HepG2 (cell line): ENCODE data around the gene EGFR. TPM values are rescaled to one million over a fixed set of nuclear protein-coding genes. Genes with fewer than 3 reads are reported as not detected.

ENCODE experiments used
- ATAC-seq: fragments of 200-7000 bp; cut with Tn5 transposase; 3 replicates; pipeline ENCODE4 v1.9.1; 2020; ENCODE audit warnings: mild to moderate bottlenecking, moderate library complexity
- BruUV-seq: library from RNA; stranded (reverse); fragments of 400-500 nt; replicated peaks from 2 replicates; lab custom pipeline; 2021; lab: Mats Ljungman, UMichigan
- CTCF ChIA-PET: fragments of 300-600 bp; formaldehyde crosslinking; extraction: SDS; loops from one replicate; lab custom pipeline; 2021; ENCODE audit warnings: low total read pairs, inconsistent platforms, low intra/inter-chr PET ratio; lab: Yijun Ruan, JAX
- POLR2A ChIA-PET: fragments of 350-600 bp; sonication (Branson Sonifier 250); formaldehyde crosslinking; loops from one replicate; lab custom pipeline; 2020; ENCODE audit warnings: antibody characterized with exemption, inconsistent platforms; lab: Yijun Ruan, JAX
- DNase-seq: peaks from one replicate; pipeline ENCODE4 v3.0.0-alpha.2; 2015; ENCODE audit warnings: low spot score
- FAIRE-seq: peaks from 3 replicates; lab custom pipeline; 2011; peaks lifted over from hg19 to GRCh38; lab: Jason Lieb, UNC
- H2AFZ ChIP-seq: one replicate; pipeline ENCODE4 v1.6.1; 2011; ENCODE audit warnings: low read length, inconsistent platforms
- H3K27ac ChIP-seq: fragments of 300-600 bp; 3 replicates; pipeline ENCODE4 v1.8.0; 2011; ENCODE audit warnings: mixed run types, mild to moderate bottlenecking, mixed read lengths, low read length, inconsistent platforms; ENCODE audit not compliant: insufficient read depth; ENCODE audit errors: extremely low read length
- H3K27me3 ChIP-seq, 2 experiments: fragments of 200-600 bp in 1 of 2; 2 replicates in 1 of 2; 3 replicates in 1 of 2; pipeline versions ENCODE4 v1.6.0 to v1.8.0; 2011; ENCODE audit warnings: low read length in 2 of 2, mild to moderate bottlenecking in 2 of 2, moderate library complexity in 2 of 2, inconsistent platforms in 1 of 2; ENCODE audit not compliant: insufficient read depth in 2 of 2, control insufficient read depth in 1 of 2
- H3K36me3 ChIP-seq, 2 experiments: fragments of 200-600 bp in 1 of 2; replicated peaks in 1 of 2; 2 replicates in 1 of 2; 3 replicates in 1 of 2; pipeline versions ENCODE4 v1.5.1 to v1.8.0; 2011; ENCODE audit warnings: low read length in 2 of 2, inconsistent platforms in 1 of 2; ENCODE audit not compliant: insufficient read depth in 2 of 2, control insufficient read depth in 1 of 2
- H3K4me1 ChIP-seq: 2 replicates; pipeline ENCODE4 v1.5.1; 2012; ENCODE audit warnings: low read length, inconsistent platforms; ENCODE audit not compliant: insufficient read depth
- H3K4me2 ChIP-seq: 2 replicates; pipeline ENCODE4 v1.6.0; 2011; ENCODE audit warnings: low read depth, low read length, inconsistent platforms
- H3K4me3 ChIP-seq, 3 experiments: fragments of 200-600 bp in 1 of 3; sonication (generic), shearing (Covaris generic) in 1 of 3; replicated peaks in 1 of 3; 2 replicates each; pipeline ENCODE4 v1.5.1; 2011 to 2016; ENCODE audit warnings: low read length in 3 of 3, inconsistent platforms in 2 of 3, low read depth in 2 of 3, mild to moderate bottlenecking in 2 of 3, control low read depth in 1 of 3, mixed read lengths in 1 of 3; ENCODE audit not compliant: insufficient read depth in 1 of 3
- H3K79me2 ChIP-seq: one replicate; pipeline ENCODE4 v1.6.1; 2011; ENCODE audit warnings: low read length, inconsistent platforms; ENCODE audit not compliant: insufficient read depth
- H3K9ac ChIP-seq: 2 replicates; pipeline ENCODE4 v1.6.0; 2011; ENCODE audit warnings: mild to moderate bottlenecking, low read depth, low read length, inconsistent platforms; ENCODE audit not compliant: insufficient read depth
- H3K9me3 ChIP-seq: 2 replicates; pipeline ENCODE4 v1.5.1; 2012; ENCODE audit warnings: mild to moderate bottlenecking, low read length
- H4K20me1 ChIP-seq: 2 replicates; pipeline ENCODE4 v1.6.0; 2011; ENCODE audit warnings: inconsistent platforms, mild to moderate bottlenecking, low read length, moderate library complexity; ENCODE audit not compliant: insufficient read depth
- IRX3 ChIP-seq: sonication (generic); formaldehyde crosslinking; IDR thresholded peaks from 2 replicates; pipeline ENCODE4 v1.8.1; 2023; ENCODE audit warnings: mild to moderate bottlenecking, low read depth, missing genetic modification reagents, borderline replicate concordance
- JARID2 ChIP-seq: sonication (generic); formaldehyde crosslinking; IDR thresholded peaks from 2 replicates; pipeline ENCODE4 v1.8.1; 2023; ENCODE audit warnings: missing genetic modification reagents, inconsistent platforms; ENCODE audit not compliant: insufficient replicate concordance
- POLR2G ChIP-seq: fragments of 200-400 bp; formaldehyde crosslinking; IDR thresholded peaks from 2 replicates; pipeline ENCODE4 v1.6.1; 2018; ENCODE audit warnings: mild to moderate bottlenecking, low read depth, low read length, moderate library complexity
- TCF7 ChIP-seq: sonication (generic); IDR thresholded peaks from 2 replicates; pipeline ENCODE4 v1.6.1; 2016; ENCODE audit warnings: antibody characterized with exemption, low read depth
- ZKSCAN1 ChIP-seq: fragments of 150-350 bp; IDR thresholded peaks from 2 replicates; pipeline ENCODE4 v1.6.1; 2014; ENCODE audit warnings: low read length
- ZNF207 ChIP-seq: fragments of 450-650 bp; IDR thresholded peaks from 2 replicates; pipeline ENCODE4 v1.6.1; 2016; ENCODE audit warnings: antibody characterized with exemption, borderline replicate concordance
- ZNF550 ChIP-seq: sonication (generic); formaldehyde crosslinking; IDR thresholded peaks from 2 replicates; pipeline ENCODE4 v1.4.0; 2020; ENCODE audit warnings: mild to moderate bottlenecking, missing genetic modification reagents, borderline replicate concordance
- ZNF660 ChIP-seq: sonication (generic); formaldehyde crosslinking; IDR thresholded peaks from 2 replicates; pipeline ENCODE4 v1.5.1; 2020; ENCODE audit warnings: mild to moderate bottlenecking, low read depth, missing genetic modification reagents, borderline replicate concordance
- ZNF816 ChIP-seq: sonication (generic); formaldehyde crosslinking; IDR thresholded peaks from 2 replicates; pipeline ENCODE4 v1.8.0; 2022; ENCODE audit warnings: missing genetic modification reagents, mild to moderate bottlenecking, borderline replicate concordance
- WGBS: methylation state at CpG from one replicate; pipeline ENCODE4 v1.1.6; 2017; ENCODE audit warnings: low lambda C conversion rate; 5-methylcytosine and 5-hydroxymethylcytosine counted together
- in situ Hi-C: cut with HindIII; loops from 2 replicates; pipeline ENCODE4 v1.10.0; 2017; ENCODE audit warnings: low pct_unique_long_range_greater_than_20kb; ENCODE audit not compliant: extremely low pct_ligation_motif_present
- intact Hi-C: fragments of 100-400 bp; cut with micrococcal nuclease; formaldehyde crosslinking; loops from one replicate; pipeline ENCODE4 v1.10.0; 2022; ENCODE audit not compliant: unreplicated experiment
- polyA plus RNA-seq, 8 experiments: library from polyadenylated mRNA; depleted of rRNA in 3 of 8; stranded (reverse) in 7 of 8; unstranded in 1 of 8; fragments of >200 nt; fragmentation: Illumina TruSeq in 4 of 8; extraction: Trizol in 4 of 8; gene quantifications; 2 replicates each; pipeline versions ENCODE4 v1.2.1 to v1.2.3, GENCODE V29; 2011 to 2016; ENCODE audit warnings: low read depth in 4 of 8, missing spikeins in 1 of 8, mixed read lengths in 1 of 8; ENCODE audit not compliant: insufficient read depth in 1 of 8
- total RNA-seq, 5 experiments: library from RNA; depleted of rRNA; stranded (reverse); fragments of >200 nt; fragmentation: Illumina TruSeq; extraction: Trizol; gene quantifications; 2 replicates each; pipeline ENCODE4 v1.2.3, GENCODE V29; 2016; ENCODE audit warnings: low read depth in 1 of 5
- TF ChIP-seq, protein P1 (sequence below): sonication (generic); formaldehyde crosslinking; IDR thresholded peaks from 2 replicates; pipeline ENCODE4 v1.4.0; 2020; ENCODE audit warnings: missing genetic modification reagents, borderline replicate concordance
- TF ChIP-seq, protein P2 (sequence below), 2 experiments: sonication (generic) in 1 of 2; formaldehyde crosslinking in 1 of 2; IDR thresholded peaks; 2 replicates each; pipeline versions ENCODE4 v1.5.1 to v1.6.1; 2011 to 2020; ENCODE audit warnings: borderline replicate concordance in 1 of 2, low read depth in 1 of 2, low read length in 1 of 2, mild to moderate bottlenecking in 1 of 2, missing genetic modification reagents in 1 of 2, moderate library complexity in 1 of 2

The EGFR gene
- total and polyA plus RNA-seq, 2 of the 13 experiments (the other 11 are each of a cell fraction or from before 2014, with no cell fraction given): 7.0 to 10.0 TPM

DNA sequence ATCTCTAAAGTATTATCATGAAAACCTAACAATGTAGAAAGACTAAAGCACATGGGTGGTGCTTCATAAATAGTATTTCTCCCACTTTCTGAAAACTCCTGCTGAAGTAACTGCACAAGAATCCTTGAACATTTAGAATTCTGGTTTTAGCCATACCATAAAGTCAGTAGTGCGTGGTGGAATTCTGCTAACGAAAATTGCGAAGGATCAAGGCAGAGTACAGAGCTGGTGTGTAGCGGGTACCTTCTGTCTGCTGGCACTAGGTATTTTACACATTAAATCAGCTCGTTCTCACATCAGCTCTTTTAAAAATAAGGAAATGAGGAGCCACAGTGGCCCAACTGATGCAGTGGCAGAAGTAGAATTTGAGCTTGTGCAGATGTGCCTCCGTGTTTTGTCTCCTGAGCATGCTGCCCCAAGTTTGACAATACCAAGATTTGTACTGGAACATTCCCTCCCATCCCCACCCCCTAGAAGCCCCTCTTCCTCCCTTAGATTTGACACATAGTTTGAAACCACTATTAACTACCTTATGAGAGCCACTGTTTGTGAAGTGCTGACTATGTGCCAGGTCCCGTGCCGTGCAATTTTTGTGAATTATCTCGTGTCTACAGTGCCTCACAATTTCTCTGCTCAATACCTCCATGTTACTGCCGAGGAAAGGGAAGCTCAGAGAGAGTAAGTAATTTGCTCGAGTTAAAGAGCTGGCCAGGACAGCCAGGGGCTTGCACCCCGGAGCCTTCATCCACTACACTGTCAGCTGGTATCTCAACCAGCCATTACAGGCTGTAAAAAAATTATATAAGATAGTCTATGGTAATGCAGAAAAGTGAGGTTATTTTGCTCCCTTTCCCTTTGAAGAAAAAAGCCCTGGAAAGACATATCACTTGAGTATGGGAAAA, 66.9 kb downstream of the EGFR start:
- ATAC-seq (no peak), FAIRE-seq (no peak)

More for the DNA sequence above, 66.9 kb downstream of the EGFR start:
- Histone ChIP-seq H3K79me2 (no peaks in the 10 kb centered on the region), H3K4me1 (peaks cover 80% of the 10 kb centered on the region), H3K9me3 (no peaks in the 10 kb centered on the region), H2AFZ (no peak overlapping the region), H3K27me3 (no peaks in the 10 kb centered on the region), H3K4me2 (no peak overlapping the region), H4K20me1 (no peaks in the 10 kb centered on the region), H3K9ac (no peak overlapping the region), H3K27ac (no peak overlapping the region), H3K36me3 (no peaks in the 10 kb centered on the region), H3K4me3 (no peak overlapping the region)
- WGBS: 95% methylated on average over 12 of the region's 12 CpGs
- ChIA-PET POLR2A (interaction anchor here (0.5 to 1.8 kb wide), 3 partner anchors 8 to 103 kb away, joined by 3 to 6 read pairs (median 4); no protein-coding TSS in a partner anchor), CTCF (no interaction called here)
- TF ChIP-seq ZNF816 (CRISPR knock-in tag) (no peak), JARID2 (CRISPR knock-in tag) (no peak), ZNF550 (CRISPR knock-in tag) (no peak), ZNF660 (CRISPR knock-in tag) (no peak), ZKSCAN1 (no peak), ZNF207 (no peak), TCF7 (no peak), POLR2G (no peak), IRX3 (CRISPR knock-in tag) (no peak)
- TF ChIP-seq, protein P1, sequence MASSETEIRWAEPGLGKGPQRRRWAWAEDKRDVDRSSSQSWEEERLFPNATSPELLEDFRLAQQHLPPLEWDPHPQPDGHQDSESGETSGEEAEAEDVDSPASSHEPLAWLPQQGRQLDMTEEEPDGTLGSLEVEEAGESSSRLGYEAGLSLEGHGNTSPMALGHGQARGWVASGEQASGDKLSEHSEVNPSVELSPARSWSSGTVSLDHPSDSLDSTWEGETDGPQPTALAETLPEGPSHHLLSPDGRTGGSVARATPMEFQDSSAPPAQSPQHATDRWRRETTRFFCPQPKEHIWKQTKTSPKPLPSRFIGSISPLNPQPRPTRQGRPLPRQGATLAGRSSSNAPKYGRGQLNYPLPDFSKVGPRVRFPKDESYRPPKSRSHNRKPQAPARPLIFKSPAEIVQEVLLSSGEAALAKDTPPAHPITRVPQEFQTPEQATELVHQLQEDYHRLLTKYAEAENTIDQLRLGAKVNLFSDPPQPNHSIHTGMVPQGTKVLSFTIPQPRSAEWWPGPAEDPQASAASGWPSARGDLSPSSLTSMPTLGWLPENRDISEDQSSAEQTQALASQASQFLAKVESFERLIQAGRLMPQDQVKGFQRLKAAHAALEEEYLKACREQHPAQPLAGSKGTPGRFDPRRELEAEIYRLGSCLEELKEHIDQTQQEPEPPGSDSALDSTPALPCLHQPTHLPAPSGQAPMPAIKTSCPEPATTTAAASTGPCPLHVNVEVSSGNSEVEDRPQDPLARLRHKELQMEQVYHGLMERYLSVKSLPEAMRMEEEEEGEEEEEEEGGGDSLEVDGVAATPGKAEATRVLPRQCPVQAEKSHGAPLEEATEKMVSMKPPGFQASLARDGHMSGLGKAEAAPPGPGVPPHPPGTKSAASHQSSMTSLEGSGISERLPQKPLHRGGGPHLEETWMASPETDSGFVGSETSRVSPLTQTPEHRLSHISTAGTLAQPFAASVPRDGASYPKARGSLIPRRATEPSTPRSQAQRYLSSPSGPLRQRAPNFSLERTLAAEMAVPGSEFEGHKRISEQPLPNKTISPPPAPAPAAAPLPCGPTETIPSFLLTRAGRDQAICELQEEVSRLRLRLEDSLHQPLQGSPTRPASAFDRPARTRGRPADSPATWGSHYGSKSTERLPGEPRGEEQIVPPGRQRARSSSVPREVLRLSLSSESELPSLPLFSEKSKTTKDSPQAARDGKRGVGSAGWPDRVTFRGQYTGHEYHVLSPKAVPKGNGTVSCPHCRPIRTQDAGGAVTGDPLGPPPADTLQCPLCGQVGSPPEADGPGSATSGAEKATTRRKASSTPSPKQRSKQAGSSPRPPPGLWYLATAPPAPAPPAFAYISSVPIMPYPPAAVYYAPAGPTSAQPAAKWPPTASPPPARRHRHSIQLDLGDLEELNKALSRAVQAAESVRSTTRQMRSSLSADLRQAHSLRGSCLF (CRISPR knock-in tag): no peak
- TF ChIP-seq, protein P2, sequence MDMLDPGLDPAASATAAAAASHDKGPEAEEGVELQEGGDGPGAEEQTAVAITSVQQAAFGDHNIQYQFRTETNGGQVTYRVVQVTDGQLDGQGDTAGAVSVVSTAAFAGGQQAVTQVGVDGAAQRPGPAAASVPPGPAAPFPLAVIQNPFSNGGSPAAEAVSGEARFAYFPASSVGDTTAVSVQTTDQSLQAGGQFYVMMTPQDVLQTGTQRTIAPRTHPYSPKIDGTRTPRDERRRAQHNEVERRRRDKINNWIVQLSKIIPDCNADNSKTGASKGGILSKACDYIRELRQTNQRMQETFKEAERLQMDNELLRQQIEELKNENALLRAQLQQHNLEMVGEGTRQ (IDR thresholded peaks at IDR 0.05; ENCODE audit: low read depth, low read length): no peak
- TF ChIP-seq, protein P2 (CRISPR knock-in tag; IDR thresholded peaks at IDR 0.05; ENCODE audit: borderline replicate concordance): no peak
- in situ Hi-C loops (no loop called here), intact Hi-C loops (no loop called here)
- DNase-seq: no peak
- no TSS peak for BruUV-seq
